RWPE2 (cell line): ENCODE results near the gene MACROD2.
A peak's percentile ranks its signal among the peaks of the same experiment; 100 is the strongest.

Experiments used
- ATAC-seq: fragments of 200-7000 bp; cut with Tn5 transposase; 3 replicates; pipeline ENCODE4 v1.9.1; 2021; ENCODE audit warnings: low read depth
- DNase-seq: peaks from one replicate; pipeline ENCODE4 v3.0.0-alpha.2; 2020; ENCODE audit warnings: low spot score
- H3K27ac ChIP-seq: fragments of 450-650 bp; 2 replicates; pipeline ENCODE4 v1.5.1; 2017; ENCODE audit warnings: mild to moderate bottlenecking; ENCODE audit not compliant: poor library complexity, severe bottlenecking
- H3K27me3 ChIP-seq: fragments of 250-450 bp; sonication (Bioruptor Pico); 2 replicates; pipeline ENCODE4 v1.5.1; 2021; ENCODE audit warnings: mild to moderate bottlenecking, moderate library complexity; ENCODE audit not compliant: insufficient read depth, poor library complexity, severe bottlenecking
- H3K36me3 ChIP-seq: fragments of 250-450 bp; sonication (Bioruptor Pico); 2 replicates; pipeline ENCODE4 v1.5.1; 2020; ENCODE audit warnings: low read depth, mild to moderate bottlenecking, moderate library complexity
- H3K4me1 ChIP-seq: fragments of 250-450 bp; sonication (Bioruptor Pico); 2 replicates; pipeline ENCODE4 v1.5.1; 2021; ENCODE audit warnings: mild to moderate bottlenecking, moderate library complexity; ENCODE audit not compliant: insufficient read depth, poor library complexity, severe bottlenecking
- H3K4me3 ChIP-seq: fragments of 250-450 bp; sonication (Bioruptor Pico); 2 replicates; pipeline ENCODE4 v1.5.1; 2021; ENCODE audit warnings: mild to moderate bottlenecking, moderate library complexity; ENCODE audit not compliant: severe bottlenecking
- H3K9me3 ChIP-seq: fragments of 250-450 bp; sonication (Bioruptor Pico); 2 replicates; pipeline ENCODE4 v1.5.1; 2021; ENCODE audit warnings: mild to moderate bottlenecking, moderate library complexity; ENCODE audit not compliant: severe bottlenecking
- CTCF ChIP-seq: fragments of 450-650 bp; IDR thresholded peaks from one replicate; pipeline ENCODE4 v1.5.1; 2017; ENCODE audit warnings: mild to moderate bottlenecking, moderate library complexity; ENCODE audit not compliant: poor library complexity, severe bottlenecking

MACROD2 gene

GRCh38 chr20:14759979-14760378 lies 764.7 kb downstream of the MACROD2 start:
- no peak for ATAC-seq
- Histone ChIP-seq H3K4me3 (no peak overlapping the region), H3K4me1 (no peaks in the 10 kb centered on the region), H3K36me3 (no peaks in the 10 kb centered on the region), H3K27ac (no peak overlapping the region), H3K9me3 (no peaks in the 10 kb centered on the region), H3K27me3 (no peaks in the 10 kb centered on the region)
- no peak for TF ChIP-seq CTCF
- DNase-seq: no peak

GRCh38 chr20:14761903-14762302 lies 766.6 kb downstream of the MACROD2 start:
- Histone ChIP-seq H3K4me3 (no peak overlapping the region), H3K27me3 (no peaks in the 10 kb centered on the region), H3K9me3 (no peaks in the 10 kb centered on the region), H3K36me3 (no peaks in the 10 kb centered on the region), H3K27ac (no peak overlapping the region), H3K4me1 (no peaks in the 10 kb centered on the region)
- no peak for ATAC-seq
- no peak for TF ChIP-seq CTCF
- no peak for DNase-seq

GRCh38 chr20:14764511-14765369 lies 769.4 kb downstream of the MACROD2 start:
- H3K9me3 ChIP-seq: no peaks in the 10 kb centered on the region
- peak; percentile 68 for ATAC-seq
- H3K27me3 ChIP-seq: no peaks in the 10 kb centered on the region
- DNase-seq: no peak
- no peaks in the 10 kb centered on the region for H3K4me1 ChIP-seq
- no peak for TF ChIP-seq CTCF
- no peak overlapping the region for H3K27ac ChIP-seq
- H3K4me3 ChIP-seq: no peak overlapping the region
- H3K36me3 ChIP-seq: no peaks in the 10 kb centered on the region

- DNase-seq: no peak
- no peak overlapping the region for H3K27ac ChIP-seq
- no peaks in the 10 kb centered on the region for H3K9me3 ChIP-seq
- no peaks in the 10 kb centered on the region for H3K27me3 ChIP-seq
- no peak for TF ChIP-seq CTCF
- H3K4me3 ChIP-seq: no peak overlapping the region
- H3K4me1 ChIP-seq: no peaks in the 10 kb centered on the region
- no peaks in the 10 kb centered on the region for H3K36me3 ChIP-seq
- no peak for ATAC-seq
Measured at GRCh38 chr20:14765370-14765701, 770.0 kb downstream of the MACROD2 start.

GRCh38 chr20:14773486-14773885 lies 778.2 kb downstream of the MACROD2 start:
- no peaks in the 10 kb centered on the region for H3K27me3 ChIP-seq
- H3K36me3 ChIP-seq: no peaks in the 10 kb centered on the region
- no peak overlapping the region for H3K27ac ChIP-seq
- ATAC-seq: no peak
- H3K9me3 ChIP-seq: no peaks in the 10 kb centered on the region
- no peak for TF ChIP-seq CTCF
- DNase-seq: no peak
- peaks cover 22% of the 10 kb centered on the region for H3K4me1 ChIP-seq
- no peak overlapping the region for H3K4me3 ChIP-seq
